Measurements from ENCODE around the gene ATAD2B. TPM values are rescaled to one million over a fixed set of nuclear protein-coding genes. Genes with fewer than 3 reads are reported as not detected.
"Not testable (repeated sequence)": the region's sequence is repeated elsewhere in the genome, so short reads cannot be mapped to it uniquely, and the experiment has no call there.

ATAD2B gene
- total RNA-seq, 1 donor from 2014 or later = 68.5 TPM

DNA sequence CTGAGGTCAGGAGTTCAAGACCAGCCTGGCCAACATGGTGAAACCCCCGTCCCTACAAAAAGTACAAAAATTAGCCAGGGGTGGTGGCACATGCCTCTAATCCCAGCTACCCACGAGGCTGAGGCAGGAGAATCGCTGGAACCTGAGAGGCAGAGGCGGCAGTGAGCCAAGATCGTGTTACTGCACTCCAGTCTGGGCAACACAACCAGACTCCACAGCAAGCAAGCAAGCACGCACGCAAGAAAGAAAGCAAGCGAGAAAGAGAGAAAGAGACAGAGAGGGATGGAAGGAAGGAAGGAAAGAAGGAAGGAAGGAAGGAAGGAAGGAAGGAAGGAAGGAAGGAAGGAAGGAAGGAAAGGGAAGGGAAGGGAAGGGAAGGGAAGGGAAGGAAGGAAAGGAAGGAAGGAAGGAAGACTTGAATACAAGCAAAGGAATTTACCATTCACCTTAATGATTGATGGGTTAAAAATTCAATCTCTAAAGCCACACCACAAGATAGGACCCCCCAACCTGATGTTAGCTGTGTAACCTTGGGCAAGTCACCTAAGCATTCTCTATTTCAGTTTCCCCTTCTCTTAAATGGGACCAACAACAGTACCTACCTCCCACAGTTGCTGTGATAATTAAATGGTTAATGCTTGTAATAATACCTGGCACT lies 181.7 kb downstream of the ATAD2B start:
- DNase-seq = no peak

DNA sequence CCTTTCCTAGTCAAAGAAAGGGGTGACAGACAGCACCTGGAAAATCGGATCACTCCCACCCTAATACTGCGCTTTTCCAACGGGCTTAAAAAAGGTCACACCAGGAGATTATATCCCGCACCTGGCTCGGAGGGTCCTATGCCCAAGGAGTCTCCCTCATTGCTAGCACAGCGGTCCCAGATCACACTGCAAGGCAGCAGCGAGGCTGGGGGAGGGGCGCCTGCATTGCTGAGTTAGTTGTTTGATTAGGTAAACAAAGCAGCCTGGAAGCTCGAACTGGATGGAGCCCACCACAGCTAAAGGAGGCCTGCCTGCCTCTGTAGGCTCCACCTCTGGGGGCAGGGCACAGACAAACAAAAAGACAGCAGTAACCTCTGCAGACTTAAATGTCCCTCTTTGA lies 190.1 kb downstream of the ATAD2B start:
- DNase-seq = not testable (repeated sequence)

DNA sequence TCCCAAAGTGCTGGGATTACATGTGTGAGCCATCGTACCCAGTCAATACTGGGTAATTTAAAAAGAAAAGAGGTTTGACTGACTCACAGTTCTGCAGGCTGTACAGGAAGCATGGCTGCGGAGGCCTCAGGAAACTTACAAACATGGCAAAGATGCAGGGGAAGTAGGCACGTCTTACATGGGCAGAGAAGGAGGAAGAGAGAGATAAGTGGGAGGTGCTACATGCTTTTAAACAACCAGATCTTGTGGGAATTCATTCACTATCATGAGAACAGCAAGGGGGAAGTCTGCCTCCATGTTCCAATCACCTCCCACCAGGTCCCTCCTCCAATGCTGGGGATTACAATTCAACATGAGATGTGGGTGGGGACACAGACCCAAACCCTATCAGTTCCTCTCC lies 192.5 kb downstream of the ATAD2B start:
- DNase-seq = no peak

DNA sequence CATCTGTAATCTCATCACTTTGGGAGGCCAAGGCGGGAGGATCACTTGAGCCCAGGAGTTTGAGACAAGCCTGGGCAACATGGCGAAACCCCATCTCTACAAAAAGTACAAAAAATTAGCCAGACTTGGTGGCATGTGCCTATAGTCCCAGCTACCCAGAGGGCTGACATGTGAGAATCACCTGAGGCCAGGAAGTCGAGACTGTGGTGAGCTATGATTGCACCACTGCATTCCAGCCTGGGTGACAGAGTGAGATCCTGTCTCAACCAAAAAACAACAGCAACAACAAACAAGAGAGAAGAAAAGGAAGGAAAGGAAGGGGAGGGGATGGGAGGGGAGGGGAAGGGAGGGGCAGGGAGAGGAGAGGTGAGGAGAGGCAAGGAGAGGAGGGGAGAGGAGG lies 203.9 kb downstream of the ATAD2B start:
- DNase-seq = not testable (repeated sequence)

DNA sequence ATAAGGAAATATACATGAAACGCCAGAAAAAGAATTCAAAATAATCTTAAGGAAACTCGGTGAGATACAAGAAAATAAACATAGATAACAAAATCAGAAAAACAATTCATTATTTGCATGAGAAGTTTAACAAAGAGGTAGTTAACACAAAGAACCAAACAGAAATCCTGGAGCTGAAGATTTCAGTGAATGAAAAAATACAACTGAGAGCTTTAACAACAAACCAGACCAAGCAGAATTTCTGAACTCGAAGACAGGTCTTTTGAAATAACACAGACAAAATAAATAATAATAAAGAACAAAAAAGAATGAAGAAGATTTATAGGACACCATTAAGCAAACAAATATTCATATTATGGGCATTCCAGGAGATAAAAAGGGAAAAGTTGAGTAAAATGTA lies 204.7 kb downstream of the ATAD2B start:
- no peak for DNase-seq

DNA sequence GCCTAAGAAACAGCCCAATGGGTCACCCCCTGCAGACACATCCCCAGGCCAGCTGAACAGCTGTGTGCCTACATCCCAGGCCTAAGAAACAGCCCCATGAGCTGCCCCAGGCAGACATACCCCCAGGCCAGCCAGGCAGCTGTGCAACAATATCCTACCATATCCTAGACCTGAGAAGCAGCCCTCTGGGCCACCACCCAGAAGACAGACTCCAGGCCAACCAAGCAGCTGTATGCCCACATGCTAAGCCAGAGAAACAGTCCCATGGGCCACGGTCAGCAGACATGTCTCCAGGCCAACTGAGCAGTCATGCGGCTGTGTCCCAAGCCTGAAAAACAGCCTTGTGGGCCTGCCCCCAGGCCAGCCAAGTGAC lies 205.5 kb downstream of the ATAD2B start:
- DNase-seq = no peak

DNA sequence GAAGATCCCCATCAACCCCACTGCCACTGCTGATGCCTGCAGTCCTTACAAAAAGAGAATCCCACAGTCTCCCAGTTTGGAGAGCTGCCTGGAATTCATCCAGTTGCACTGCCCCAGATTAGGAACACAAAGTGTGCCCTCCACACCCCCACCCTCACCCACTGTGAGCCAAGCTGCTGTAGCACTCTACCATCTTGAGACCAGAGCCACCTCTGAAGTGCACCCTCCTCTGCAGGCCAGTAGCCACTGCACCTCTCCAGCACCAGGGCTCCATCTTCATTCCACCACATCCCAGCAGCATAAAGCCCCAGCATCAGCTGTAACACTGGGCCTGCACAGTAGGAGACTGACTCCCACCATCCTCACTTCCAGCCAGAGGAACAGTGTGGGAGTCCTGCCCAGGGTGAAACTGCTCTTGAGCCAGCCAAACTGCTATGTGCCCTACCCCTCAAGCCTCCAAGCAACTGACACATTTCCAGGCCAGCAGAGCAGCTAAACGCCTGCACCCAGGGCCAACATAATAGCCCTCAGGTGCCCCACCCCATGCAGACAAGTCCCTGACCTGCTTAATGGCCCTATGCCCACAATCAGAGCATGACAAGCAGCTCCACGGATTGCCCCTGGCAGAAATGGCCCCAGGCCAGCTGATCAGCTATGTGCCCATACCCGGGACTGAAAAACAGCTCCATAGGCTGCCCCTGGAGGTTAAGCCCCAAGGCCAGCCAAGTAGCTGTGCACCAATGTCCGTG lies 206.0 kb downstream of the ATAD2B start:
- no peak for DNase-seq

DNA sequence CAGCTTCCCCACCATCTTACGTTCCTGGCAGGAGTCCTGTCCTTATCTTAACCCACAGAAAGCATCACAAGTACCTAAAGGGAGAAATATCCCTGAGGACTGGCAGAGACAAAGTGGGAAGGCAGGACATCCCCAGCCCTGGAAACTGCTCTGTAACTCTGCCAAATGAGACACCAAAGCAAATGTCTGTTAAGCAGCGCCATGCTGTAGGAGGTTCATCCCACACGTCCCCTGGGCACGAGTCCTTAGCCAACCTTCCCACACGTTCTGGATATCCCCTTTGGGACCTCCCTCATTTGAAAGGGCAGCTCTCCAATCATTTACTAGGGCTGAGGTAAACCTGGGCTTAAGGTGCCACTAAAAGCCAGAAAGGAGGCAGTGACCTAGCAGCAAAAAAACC lies 207.2 kb downstream of the ATAD2B start:
- no peak for DNase-seq

DNA sequence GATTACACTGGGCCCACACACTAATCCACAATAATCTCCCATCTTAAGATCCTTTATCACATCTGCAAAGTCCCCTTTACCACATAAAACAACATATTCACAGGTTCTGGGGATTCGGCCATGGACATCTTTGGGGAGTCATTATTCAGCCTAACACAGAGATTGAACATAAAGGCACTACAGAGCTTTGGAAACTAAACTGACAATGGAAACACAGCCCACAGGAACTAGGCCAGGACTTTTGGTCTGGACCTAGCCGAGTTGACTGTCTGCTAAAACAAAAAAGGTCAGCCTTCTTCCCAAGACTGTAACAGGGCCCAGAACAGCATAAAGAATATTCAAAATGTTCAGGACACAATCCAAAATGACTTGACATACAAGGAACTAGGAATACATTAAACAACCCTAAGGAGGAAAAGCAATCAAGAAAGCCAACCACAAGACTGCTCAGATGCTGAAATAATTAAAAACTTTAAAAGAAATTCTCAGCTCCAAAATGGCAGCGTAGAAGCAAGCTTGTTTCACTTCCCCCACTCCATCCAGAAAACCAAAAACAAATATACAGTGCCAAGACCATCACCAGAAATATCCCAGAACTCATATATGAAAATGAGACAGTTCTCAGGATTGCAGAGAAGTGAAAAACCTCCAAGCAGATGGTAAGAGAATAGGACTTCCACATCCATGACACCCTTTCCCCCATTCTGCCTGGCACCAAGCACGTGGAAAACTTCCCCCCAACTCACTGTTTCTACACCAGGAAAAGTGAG lies 207.8 kb downstream of the ATAD2B start:
- no peak for DNase-seq

DNA sequence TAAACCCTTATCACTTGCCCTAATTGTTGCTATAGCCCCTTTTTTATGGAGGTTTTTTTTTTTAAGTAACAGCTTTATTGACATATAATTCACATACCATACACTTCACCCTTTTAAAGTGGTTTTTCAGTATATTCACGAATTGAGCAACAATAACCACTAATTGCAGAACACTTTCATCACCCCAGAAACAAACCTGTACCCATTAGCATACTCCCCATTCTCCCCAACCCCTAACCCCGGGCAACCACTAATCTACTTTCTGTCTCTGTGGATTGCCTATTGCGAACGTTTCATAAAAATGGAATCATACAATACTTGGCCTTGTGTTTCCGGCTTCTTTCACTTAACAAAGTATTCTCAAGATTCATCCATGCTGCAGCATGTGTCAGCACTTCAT lies 213.6 kb downstream of the ATAD2B start:
- no peak for DNase-seq

DNA sequence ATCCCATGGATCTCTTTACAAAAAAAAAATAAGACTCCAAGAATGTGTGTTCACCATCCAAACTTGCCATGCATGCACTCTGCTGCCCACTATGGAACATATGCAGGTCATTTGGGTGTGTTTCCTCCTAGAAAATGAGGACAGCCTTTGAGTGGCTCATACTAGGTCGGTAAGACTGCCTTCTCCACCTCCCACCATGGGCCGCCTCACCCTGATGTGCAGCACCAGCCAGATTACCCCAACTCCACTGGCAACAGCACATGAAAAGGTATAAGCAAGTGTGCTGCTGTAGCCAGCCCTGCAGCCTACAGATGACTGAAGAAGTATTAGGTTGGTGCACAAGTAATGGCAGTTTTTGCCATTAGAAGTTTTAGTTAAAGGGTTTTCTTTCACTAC lies 214.2 kb downstream of the ATAD2B start:
- no peak for DNase-seq

DNA sequence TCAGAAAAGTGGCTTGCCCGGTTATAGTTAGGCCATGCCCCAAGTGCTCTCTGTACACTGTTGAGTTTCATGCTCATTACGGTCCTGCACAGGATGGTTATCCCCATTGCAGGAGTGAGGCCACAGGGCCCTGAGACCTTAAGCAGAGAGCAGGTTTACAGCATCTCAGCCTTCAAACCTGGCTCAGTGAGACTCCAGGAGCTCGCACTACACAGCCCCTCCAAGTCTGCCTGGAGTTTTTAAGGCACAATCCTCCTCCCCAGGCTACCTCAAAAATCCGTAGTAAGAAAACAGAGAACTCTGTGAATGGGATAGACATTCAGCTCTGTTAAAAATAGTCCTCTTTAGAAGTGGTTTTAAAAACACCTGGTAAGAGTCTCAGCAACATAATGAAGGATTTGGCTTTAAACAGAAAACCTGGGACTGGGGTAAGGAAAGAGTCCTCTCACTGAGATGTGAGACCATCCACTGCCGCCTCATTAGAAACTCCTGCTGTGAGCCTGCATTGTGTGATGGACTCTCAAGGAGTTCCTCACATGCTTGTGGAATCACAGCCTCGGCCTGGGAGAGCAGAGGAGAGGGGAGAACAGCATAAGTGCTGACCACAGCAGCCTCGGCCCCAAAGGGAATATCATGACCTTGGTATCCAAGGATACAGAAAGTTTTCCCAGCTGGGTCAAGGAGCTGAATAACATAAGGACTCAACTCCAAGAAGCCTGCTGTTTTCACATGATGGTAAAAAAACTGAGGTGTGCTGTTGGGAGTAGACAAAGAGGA lies 214.8 kb downstream of the ATAD2B start:
- DNase-seq = no peak

DNA sequence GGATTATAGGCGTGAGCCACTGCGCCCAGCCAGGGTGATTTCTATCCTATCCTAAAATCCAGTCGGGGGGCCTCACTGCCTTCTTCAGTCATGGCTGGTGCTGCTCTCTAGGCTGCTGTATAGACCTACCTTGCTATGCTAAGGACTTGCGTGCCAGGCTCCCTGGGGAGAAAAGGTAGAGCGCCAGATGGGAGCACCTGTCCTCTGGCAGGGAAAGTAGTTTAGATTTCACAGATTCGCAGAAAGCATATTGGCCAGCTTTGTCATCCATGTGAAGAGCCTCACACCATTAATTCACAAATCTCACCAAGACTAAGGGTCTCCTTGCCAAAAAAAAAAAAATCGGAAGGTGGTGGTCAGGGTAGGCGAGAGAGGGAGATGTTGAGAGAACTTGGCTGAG lies 217.6 kb downstream of the ATAD2B start:
- DNase-seq = no peak

DNA sequence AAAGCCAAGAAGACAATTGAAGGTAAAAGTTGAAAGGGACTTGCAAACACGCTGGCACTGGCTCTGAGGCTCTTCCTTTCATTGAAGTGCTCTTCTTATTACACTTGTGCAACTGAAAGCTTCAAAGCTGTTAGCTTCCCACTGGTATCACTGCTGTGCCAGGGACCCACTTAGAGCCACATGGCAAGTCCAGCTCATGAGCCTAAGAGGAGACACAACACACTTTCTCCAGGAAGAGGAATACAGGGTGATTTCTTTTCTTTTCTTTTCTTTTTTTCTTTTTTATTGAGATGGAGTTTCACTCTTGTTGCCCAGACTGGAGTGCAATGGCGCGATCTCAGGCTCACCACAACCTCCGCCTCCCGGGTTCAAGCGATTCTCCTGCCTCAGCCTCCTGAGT lies 218.2 kb downstream of the ATAD2B start:
- no peak for DNase-seq

DNA sequence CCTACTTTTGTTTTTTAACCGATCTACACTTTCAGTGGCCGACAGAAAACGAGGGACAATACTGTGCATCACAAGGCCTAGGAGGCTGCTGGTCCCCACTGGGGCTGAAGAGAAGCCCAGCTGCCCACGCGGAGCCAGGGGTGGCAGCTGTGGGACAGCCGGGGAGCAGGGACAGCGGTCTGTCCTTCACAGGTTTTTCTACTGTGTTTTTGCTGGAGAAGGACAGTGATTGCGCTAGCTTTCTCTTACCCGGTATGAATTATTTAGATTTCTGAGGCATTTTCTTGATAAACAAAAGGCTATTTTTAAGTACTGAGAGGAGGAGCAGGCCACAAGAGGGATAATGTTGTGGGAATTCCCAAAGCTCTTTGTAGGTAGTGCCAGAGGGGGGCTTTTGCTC lies 219.8 kb downstream of the ATAD2B start:
- no peak for DNase-seq

DNA sequence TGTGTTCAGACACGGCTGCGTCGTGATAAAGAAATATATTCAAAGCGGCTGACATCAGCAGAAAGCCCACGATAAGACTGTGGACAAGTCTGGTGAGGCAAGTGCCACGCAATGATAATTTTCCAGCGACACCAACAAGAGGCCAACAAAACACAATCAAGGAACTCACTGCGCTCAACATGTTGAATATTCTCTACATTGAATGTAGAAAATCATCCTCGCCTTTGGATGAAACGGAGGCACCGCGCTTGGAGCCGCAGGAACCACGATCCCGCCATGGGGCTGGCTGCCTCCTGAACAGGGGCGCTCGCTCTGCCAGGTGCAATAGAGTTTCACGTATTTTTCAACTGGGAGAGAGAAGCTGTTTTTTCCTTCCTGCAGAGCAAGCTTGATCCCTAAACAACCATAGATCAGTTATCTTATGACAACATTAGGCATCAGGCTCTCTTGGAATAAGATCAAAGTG lies 220.3 kb downstream of the ATAD2B start:
- no peak for DNase-seq

DNA sequence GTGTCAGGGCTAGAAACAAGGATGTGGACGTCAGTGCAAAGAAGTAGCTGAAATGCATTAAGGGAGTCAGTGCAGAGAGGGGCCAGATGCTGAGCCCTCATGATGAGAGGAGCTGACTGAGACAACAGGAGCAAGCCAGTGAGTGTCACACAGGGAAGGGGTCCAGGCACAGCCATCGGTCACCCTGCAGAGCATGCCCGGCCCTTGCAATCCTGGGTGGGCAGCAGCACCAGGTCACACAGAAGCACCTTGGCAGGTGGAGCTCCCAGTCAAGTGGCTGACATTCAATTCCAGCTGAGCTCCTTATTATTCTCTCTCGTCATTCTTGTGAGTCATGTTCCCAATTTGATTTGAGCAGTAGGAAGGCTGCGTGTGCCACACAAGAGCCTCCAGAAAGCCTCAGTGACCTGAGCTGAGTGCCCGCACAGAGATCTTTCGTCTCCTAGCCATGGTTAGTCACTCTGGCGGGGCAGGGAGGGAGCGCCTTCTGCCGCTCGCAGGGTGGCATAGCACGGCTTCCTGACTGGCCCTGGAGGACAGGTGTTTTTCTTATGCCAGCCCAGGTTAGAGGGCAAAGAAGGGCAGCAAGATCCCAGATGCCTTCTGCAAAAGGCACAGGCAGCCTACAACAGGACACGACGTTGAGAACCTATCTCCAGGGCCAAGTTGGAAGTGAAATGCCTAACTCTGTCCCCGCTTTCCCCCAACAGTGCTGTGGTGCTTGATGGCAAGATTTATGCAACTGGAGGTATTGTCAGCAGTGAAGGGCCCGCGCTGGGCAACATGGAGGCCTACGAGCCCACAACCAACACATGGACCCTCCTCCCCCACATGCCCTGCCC lies 220.9 kb downstream of the ATAD2B start:
- no peak for DNase-seq

DNA sequence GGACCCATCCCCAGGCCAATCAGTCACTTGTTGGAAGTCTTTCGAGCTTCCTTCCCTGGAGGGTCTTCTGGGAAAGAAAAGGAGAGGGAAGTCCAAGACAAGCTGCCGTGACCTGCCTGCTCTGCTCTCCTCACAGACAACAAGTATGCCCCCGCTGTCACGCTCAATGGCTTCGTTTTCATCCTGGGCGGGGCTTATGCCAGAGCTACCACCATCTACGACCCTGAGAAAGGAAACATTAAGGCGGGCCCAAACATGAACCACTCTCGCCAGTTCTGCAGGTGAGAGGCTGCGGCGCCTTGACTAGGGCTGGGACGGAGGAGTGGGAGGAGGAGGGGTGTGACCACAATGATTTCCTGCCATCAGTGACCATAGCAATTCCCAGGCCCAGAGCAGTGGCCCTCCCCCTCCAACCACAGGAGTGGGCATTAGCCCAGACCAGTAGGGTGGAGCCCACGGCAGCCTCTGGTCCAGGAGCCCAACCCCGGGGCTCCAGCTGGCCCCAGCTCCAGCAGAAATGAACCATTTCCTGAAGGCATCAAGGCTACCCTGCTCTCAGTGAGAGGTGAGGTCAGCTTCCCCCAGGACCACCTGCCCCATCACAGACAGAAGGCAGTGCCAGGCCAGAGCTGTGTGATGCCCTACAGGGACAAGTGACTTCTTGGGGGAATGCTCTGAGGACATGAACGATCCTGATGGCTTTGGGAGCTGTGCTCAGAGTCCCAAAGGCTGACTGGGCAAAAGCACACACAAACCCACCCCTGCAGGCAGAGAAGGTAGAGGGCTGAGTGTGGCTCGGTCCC lies 223.1 kb downstream of the ATAD2B start:
- no peak for DNase-seq

DNA sequence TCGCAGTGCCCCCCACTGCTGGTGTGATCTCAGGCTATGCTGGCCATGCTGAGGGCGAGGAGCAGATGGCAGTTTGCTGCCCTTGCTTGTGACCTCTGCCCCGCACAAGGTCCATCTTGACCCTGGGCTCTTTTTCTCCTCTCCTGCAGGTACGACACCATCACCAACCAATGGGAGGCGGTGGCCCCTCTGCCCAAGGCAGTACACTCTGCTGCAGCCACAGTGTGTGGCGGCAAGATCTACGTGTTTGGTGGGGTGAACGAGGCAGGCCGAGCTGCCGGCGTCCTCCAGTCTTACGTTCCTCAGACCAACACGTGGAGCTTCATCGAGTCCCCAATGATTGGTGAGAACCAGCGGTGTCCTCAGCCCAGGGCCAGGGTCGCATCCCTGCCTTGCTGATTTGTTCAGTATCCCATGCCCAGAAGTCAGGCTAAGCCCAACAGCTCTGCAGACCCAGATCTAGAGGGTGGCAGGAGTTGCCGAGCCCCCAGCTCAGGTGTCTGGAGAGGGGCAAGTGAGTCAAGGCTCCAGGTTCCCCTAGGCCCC lies 223.8 kb downstream of the ATAD2B start:
- DNase-seq = no peak

DNA sequence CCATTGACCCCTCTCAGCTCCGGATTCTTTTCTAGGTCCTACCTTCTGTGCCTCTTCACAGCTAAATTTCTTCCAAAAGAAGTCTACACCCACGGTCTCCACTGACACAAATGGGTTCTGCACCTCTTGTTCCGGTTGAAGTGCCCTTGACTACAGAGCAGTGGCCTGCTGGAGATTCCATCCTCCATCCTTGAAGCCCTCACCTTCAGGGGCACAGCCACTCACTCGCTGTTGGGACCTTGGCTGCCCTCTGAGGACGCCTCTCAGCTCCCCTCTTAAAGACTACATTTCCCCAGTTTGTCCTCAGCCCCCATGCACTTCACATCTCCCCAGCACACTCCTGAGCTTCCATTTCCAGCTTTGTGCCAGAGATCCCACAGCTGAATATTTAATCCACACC lies 226.3 kb downstream of the ATAD2B start:
- DNase-seq = no peak

DNA sequence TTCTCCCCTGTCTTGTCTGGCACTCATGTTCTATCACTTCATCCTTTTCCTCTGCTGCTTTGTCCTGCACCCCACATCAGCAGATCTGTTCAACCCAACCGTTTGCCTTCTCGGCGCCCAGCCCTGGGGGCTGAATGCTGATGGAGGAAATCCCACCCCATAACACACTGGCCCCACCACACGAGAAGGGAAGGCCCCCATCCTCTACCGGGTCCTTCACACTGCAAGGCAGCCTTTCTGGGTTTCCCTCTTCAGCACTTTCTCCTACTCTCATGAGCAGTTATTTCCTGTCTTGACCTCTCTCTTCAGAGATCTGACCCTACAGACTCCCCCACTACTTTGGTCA lies 227.4 kb downstream of the ATAD2B start:
- DNase-seq = no peak

All from occipital lobe (tissue), 2 donors.